ENCODE results near the gene CDK10.
"Not testable (repeated sequence)": the region's sequence is repeated elsewhere in the genome, so short reads cannot be mapped to it uniquely, and the experiment has no call there.

The CDK10 gene, protein sequence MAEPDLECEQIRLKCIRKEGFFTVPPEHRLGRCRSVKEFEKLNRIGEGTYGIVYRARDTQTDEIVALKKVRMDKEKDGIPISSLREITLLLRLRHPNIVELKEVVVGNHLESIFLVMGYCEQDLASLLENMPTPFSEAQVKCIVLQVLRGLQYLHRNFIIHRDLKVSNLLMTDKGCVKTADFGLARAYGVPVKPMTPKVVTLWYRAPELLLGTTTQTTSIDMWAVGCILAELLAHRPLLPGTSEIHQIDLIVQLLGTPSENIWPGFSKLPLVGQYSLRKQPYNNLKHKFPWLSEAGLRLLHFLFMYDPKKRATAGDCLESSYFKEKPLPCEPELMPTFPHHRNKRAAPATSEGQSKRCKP

DNA sequence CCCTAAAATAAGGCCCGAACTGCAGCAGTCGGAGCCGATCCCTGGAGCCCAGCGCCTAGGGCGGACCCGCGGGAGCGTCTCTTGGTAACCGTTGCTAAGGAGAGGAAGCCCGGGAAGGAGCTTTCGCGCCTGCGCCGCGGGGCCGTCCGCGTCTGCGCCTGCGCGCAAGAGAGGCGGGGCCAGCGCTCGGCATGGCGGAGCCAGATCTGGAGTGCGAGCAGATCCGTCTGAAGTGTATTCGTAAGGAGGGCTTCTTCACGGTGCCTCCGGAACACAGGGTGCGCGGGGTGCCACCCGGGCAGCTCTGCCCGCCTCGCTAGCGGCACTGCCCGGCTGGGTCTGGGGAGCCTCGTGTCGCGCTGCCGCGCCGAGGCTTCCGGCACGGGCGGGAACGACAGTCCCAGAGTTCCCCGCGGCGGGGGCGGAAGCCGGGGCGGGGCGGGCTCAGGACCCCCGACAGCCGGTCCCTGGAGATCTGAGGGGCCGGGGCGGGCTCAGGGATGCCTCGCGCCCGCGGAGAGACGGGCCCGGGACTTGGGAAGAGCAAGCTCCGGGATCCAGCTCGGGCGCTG, at the start of gene CDK10:
Gene CDK10 (plus strand): TSS at position 170 of the 572 bp plus-strand sequence. CDS start 22 bp downstream, at position 192.
- DNase-seq (ENCODE audit: low spot score): peak; percentile 99

DNA sequence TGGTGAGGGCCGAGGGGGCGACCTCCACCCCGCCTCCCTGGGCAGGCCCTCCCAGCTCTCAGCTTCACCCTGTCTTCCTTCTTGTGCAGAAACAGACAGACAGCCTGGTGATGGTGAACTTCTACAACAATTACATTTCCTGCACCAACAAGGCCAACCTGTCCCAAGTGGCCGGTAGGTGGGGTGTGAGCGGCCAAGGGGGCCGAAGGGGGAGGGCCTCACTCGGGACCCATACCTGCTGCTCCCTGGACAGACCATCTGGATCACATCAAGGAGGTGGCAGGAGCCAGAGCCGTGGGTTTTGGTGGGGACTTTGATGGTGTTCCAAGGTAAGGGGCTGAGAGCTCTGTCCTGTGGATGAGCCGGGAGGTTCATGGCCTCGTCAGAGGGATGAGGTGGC, 49.1 kb upstream of the CDK10 start:
- DNase-seq (ENCODE audit: low spot score): no peak

DNA sequence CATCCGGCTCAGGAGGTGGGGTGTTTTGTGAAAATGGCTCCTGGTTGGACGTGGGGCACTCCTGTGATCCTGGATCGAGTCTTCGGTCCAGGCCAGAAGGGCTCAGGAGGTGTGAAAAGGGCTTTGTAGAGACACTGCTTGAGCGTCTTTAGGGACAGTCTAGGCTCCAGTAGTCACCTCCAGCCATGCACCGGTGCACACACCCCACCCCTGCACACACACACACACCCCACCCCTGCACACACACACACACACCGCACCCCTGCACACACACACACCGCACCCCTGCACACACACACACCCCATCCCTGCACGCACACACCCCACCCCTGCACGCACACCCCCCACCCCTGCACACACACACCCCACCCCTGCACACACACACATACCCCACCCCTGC, 48.0 kb upstream of the CDK10 start:
- no peak for DNase-seq (ENCODE audit: low spot score)

DNA sequence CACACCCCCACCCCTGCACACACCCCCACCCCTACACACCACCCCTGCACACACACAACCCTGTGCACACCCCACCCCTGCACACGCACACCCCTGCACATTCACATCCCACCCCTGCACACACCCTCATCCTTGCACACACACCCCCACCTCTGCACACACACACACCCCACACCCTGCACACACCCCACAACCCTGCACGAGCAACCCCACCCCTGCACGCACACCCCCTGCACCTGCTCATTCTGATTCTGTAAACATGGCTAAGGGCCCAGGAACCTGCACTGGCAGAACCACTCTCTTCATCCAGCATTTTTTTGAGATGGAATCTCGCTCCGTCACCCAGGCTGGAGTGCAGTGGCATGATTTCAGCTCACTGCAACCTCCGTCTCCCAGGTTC, 47.1 kb upstream of the CDK10 start:
- no peak for DNase-seq (ENCODE audit: low spot score)

DNA sequence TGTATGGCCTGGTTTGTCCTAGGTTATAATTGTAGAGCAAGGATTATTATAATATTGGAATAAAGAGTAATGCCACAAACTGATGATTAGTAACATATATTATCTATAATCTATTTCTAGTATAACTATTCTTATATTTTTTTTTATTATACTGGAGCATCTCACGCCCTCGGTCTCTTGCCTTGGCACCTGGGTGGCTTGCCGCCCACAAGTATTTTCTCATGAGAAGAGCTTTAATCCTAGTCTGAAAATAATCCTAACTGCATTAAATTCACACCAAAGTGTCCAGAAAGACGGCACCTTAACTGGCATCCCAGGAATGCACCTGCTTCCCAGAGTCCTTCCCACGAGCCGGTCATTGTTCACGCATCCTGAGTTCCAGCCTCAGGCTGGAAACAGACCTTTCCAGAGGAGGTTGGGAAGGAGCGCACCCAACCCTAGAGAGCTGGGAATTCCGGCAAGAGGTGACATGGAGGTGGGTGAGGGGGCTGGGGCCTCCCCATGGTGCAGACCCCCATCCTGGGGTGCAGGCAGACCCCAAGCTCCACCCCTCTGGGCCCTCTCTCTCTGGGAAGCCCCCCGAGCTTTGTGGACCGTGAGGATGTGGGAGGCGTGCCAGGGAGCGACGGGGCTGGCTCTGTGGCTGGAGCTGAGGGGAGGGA, 44.9 kb upstream of the CDK10 start:
- DNase-seq (ENCODE audit: low spot score): no peak

DNA sequence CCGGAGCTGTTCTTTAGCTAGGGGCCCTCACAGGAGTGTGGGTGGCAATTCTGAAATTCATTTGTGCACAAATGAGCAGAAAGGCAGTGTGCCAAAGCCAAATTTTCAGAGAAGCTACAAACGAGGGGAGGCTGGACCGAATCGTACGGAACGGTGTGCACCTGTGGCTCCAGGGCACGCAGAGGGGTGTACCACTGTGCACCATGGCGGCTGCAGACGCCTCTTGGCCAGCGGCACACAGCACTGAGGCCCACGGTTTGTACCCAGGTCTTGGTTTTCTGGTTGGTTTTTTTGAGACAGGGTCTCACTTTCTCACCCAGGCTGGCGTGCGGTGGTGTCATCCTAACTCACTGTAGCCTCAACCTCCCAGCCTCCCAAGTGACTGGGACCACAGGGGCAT, 43.9 kb upstream of the CDK10 start:
- DNase-seq (ENCODE audit: low spot score): no peak

DNA sequence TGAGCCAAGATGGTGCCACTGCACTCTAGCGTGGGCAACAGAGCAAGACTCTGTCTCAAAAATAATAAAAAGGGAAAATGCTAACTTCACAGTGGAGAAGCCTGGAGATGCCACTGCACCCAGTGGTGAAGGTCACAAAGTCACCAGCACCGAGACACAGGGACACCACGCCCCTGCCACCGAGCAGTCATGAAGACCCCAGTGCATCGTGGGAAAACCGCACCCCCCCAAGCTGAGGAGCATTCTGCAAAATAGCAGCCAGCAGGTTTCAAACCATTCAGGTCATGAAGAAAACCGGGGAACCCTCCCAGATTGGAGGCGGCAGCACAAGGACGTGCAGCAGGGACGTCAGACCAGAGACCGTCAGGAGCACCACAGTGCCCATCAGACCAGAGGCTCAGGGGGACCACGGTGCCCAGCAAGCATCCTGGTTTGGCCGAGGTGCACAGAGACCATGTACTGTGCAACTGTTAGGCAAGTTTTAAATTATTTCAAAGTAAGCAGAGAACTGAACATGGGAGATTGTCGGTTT, 42.7 kb upstream of the CDK10 start:
- DNase-seq (ENCODE audit: low spot score): no peak

DNA sequence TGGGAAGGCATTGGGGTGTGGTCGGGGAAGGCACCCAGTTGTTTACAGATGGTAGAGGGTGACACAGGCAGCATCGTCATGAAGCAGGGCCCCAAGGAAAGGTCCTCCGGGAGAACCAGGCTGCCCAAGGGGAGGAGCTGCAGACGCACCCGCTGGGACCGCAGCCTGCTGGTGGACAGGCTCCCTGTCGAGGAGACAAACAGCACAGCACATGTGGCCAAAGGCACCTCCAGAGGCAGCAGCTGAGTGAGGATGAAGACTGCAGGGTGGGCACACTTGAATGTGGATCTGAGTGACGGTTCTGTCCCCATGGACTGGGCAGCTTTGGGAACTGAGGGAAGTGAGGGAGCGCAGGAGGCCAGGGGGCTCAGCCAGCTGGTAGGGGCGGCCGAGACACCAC, 41.4 kb upstream of the CDK10 start:
- DNase-seq (ENCODE audit: low spot score): no peak

DNA sequence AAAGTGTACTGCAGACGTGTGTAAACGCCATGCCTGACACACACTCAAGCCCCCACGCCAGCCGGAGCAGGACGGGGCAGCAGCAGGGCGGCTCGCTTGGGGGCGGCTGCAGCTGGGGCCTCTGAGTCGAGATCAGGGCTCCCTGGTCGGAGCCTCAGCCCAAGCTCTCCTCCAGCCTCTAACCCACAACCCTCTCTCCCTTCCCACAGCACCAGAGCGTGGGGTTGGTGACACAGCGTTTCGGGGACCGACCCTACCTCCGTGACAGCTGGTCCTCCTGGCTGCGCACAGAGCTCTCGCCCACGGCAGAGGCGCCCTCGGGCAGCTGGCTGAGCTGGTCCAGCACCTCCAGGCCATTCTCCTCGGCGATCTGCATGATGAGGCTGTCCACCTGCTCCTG, 40.2 kb upstream of the CDK10 start:
- DNase-seq (ENCODE audit: low spot score): no peak

DNA sequence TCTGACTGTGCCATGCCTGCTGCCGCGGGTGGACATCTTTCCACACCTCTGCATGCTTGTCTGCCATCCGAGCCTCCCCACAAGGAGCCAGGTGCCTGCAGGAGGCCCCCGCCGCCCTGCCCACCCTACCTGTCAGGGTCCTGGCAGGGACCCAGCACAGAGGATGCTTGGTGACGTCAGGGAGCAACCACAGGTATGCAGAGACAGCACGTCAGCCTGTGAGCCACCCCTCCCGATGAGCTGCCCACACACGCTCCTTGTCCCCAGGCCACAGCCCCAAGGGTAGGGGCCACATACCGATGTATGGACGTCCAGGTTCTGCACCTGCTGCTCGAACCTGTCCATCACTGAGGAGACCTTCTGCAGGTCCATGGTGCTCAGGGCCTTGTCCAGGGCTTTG, 39.6 kb upstream of the CDK10 start:
- no peak for DNase-seq (ENCODE audit: low spot score)

DNA sequence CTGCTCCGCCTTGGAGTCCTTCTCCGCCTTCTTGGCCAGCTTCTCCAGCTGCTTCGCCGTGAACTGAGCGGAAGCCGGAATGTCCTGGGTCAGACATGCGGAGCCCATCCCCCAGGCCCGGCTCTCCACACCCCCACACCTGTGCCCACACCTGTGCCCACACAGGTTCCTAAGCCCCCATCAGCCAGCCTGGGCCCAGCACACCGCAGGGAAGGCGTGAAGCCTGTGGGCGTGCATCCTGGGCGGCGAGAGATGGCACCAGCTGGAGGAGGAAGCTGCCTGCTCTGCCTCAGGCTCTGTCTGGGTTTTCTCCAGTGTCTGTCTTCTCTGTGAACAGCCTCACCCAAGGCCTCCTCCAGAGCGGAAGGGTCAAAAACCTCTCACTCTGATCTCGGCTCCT, 34.9 kb upstream of the CDK10 start:
- no peak for DNase-seq (ENCODE audit: low spot score)

DNA sequence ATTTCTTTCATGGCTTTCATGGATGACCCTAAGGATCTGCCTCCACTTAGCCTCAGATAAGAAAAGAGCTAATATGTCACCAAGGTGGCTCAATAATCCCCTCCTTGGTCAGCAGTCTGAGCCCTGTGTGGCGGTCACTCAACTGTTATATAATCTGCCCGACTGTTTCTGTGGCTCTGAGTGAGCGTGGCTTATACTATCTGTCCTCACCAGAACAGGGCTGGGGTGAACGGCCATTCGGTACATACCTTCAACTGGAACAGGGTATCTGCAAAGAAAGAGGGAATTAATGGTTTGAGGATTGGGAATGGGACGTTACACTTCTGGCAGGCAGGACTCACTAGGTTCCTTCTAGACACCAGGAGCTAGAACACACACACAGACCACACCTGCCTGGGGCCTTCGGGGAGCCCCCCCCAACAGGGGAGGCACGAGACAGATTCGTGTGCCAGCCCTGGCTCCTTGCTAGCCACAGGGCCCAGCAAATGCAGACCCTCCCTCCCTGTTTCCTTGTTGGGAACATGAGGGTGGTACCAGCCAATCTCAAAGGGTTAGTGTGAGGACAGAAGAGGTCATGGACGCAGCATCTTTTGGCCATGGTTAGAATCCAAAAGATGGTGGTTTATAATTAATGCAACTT, 32.7 kb upstream of the CDK10 start:
- DNase-seq (ENCODE audit: low spot score): no peak

DNA sequence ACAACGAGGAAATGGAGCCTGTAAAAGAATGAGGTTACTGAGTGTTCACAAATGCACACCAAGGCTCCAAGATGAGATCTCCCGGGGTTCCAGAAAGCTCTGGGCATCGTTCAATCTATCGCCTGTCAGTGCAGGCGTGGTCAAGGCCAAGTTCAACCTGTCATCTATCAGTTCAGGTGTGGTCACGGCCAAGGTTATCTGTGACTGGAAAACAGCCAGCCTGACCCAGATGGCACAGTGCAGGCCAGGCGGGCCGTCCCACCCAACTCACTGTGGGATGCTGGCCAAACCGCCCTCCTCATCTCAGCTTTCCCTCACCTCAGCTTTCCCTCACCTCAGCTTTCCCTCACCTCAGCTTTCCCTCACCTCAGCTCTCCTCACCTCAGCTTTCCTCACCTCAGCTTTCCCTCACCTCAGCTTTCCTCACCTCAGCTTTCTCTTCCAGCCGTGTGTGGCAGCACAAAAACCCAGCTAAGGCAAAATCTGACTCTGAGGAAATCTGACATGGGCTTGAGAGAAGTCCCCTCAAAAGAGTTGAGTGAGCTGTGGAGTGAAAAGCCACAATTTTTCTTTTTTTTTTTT, 31.3 kb upstream of the CDK10 start:
- no peak for DNase-seq (ENCODE audit: low spot score)

DNA sequence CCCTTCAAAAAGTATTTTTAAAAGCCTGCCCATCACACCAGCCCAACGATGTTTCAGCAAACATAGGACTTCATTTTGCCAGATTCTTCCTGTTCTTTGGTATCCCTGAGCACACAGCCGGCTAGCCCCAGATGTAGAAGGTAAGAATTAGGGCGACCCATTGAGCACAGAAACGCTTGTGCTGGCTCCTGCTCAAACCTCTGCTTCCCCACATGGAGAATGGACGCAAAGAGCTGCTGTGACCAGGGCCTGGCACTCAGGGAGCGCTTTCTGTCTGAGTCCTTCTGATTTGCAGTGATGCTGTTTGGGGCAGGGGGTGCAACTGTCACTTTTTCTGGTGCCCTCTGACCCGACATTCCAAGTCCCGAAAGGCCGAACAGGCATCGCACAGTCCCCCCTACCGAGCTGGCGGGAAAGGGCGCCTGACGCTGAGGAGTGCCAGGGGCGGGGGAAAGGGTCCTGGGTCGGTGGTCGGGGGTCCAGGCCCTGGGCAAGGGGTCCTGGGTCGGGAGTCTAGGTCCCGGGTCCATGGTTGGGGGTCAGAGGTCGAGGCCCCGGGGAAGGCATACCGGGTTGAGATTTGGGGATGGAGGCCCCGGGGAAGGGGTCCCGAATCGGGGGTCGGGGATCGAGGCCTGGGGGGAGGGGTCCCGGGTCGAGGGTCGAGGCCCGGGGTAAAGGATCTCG, 29.9 kb upstream of the CDK10 start:
- DNase-seq (ENCODE audit: low spot score): no peak

DNA sequence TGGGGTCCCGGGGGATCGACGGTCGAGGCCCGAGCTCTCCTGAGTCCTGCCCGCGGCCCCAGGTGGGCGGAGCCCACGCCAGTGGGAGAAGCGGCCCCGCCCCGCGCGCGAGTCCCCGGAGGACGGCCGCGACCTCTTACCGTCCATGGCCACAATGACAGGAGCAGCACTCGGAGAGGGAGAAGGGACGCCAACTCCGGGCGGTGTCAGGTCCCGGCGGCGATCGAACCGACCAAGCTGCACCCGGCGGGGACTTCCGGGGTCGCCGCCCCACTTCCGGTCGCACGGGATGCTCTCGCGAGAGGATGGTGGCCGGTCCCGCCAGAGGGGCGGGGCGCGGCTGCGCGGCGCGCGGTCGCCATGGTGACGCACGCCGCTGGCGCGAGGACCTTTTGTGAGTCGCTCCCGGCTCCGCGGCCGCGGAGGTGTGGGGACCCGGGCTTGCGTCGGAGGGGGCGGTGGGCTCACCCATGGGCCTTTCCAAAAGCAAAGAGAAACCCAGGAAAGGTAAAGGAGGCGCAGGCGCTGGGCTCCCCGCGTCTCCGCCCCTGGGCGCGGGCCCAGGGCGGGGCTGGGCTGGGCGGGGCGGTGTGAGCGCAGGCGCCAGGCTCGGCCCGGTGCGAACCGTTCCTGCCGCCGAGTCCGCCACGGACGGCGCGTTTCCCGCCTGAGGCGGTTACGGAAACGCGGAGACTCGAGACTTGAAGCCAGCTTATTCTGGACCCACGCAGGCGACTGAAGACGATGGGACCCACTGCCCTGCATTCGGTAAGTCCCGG, 28.9 kb upstream of the CDK10 start, which contains the start of the genes CHMP1A and SPATA33:
Gene CHMP1A (minus strand): TSS at position 267 of the 779 bp plus-strand sequence. CDS start 120 bp downstream, at position 147.
Gene SPATA33 (plus strand): TSS at position 395 of the 779 bp plus-strand sequence. CDS start 76 bp downstream, at position 471.
- peak; percentile 96 for DNase-seq (ENCODE audit: low spot score)

DNA sequence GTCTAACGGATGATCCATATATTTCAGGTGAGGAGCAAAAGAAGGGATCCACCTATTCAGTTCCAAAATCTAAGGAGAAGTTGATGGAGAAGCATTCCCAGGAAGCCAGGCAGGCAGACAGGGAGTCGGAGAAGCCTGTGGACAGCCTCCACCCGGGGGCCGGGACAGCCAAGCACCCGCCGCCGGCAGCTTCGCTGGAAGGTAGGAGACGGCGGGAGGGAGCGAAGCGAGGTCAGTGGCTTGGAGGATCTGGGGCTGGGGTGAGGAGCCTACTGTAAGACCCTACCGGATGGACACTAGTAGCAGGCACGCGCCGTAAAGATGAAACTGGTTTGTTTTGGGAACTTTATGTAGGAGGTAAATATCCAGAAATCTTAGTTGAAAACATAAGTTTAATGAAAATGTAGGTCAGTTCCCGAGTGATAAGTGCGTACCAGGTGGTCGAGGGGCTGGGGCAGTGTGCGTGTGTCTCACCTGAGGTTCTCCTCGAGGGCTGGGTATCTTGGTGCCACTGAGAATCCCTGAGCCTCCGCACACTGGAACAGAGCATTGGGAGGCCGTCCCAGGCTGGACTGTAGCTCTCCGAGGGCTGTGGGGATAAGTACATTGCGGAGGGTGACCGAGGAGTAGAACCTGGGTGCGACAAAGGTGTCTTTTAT, 28.1 kb upstream of the CDK10 start:
- DNase-seq (ENCODE audit: low spot score): peak; percentile 55

DNA sequence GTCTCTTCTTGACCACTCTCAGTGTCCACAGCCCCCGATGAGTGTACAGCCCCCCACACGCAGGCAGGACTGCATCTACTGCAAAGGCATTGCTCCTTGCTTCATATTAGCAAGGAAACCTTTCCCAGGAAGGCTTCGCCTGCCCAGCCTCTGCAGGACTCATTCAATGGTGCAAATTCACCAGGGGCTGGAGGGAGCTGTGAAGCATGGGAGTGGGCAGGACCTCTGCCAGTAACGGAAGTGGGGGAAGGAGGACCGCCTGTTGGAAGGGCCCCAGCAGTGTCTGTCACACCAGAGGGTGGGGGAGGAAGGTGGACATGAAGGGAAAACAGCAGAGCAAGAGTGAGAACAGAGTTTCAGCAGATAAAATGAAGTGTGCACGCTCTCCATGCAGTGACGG, 26.3 kb upstream of the CDK10 start:
- no peak for DNase-seq (ENCODE audit: low spot score)

DNA sequence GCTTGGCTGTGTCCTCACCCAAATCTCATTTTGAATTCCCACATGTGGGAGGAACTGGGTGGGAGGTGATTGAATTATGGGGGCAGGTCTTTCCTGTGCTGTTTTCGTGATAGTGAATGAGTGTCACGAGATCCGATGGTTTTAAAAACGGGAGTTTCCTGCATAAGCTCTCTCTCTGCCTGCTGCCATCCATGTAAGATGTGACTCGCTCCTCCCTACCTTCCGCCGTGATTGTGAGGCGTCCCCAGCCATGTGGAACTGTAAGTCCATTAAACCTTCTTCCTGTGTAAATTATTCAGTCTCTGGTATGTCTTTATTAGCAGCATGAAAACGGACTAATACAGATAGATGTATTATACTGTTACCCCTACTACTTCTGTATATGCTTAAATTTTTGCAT, 25.3 kb upstream of the CDK10 start:
- no peak for DNase-seq (ENCODE audit: low spot score)

DNA sequence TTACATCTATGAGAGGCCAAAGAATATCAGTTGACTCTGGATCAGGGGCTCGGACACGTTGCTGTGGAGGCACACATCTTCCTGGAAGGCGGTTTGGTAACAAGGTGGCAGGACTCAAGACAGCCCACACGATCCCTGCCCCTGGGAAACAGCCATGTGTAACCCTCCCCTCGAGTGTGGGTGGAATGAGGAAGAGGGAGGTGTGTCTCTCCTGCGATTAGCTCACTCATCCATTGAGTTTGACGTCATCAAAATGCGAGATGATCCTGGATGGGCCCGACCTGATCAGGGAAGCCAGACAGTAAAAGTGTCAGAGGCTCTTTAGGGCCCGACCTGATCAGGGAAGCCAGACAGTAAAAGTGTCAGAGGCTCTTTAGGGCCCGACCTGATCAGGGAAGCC, 22.3 kb upstream of the CDK10 start:
- not testable (repeated sequence) for DNase-seq (ENCODE audit: low spot score)

DNA sequence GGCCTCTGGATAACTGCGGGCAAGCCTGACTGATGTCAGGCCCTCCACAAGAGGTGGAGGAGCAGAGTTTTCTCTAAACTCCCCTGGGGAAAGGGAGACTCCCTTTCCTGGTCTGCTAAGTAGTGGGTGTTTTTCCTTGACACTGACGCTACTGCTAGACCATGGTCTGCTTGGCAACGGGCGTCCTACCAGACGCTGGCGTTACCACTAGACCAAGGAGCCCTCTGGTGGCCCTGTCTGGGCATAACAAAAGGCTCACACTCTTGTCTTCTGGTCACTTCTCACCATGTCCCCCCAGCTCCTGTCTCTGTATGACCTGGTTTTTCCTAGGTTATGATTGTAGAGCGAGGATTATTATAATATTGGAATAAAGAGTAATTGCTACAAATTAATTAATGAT, 19.5 kb upstream of the CDK10 start:
- DNase-seq (ENCODE audit: low spot score): not testable (repeated sequence)
